Measurements from ENCODE around the gene EVI5L.

- TF ChIP-seq, protein P1, sequence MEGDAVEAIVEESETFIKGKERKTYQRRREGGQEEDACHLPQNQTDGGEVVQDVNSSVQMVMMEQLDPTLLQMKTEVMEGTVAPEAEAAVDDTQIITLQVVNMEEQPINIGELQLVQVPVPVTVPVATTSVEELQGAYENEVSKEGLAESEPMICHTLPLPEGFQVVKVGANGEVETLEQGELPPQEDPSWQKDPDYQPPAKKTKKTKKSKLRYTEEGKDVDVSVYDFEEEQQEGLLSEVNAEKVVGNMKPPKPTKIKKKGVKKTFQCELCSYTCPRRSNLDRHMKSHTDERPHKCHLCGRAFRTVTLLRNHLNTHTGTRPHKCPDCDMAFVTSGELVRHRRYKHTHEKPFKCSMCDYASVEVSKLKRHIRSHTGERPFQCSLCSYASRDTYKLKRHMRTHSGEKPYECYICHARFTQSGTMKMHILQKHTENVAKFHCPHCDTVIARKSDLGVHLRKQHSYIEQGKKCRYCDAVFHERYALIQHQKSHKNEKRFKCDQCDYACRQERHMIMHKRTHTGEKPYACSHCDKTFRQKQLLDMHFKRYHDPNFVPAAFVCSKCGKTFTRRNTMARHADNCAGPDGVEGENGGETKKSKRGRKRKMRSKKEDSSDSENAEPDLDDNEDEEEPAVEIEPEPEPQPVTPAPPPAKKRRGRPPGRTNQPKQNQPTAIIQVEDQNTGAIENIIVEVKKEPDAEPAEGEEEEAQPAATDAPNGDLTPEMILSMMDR (conservative IDR thresholded peaks at IDR 0.05; ENCODE audit: low read depth, low read length) = no peak
- TF ChIP-seq POLR2A (IDR thresholded peaks at IDR 0.05; ENCODE audit: low read depth, low read length) (no peak), MXI1 (IDR thresholded peaks at IDR 0.05; ENCODE audit: borderline replicate concordance, low read depth, low read length) (no peak), SMC3 (IDR thresholded peaks at IDR 0.05; ENCODE audit: low read depth, low read length) (no peak), BHLHE40 (IDR thresholded peaks at IDR 0.05; ENCODE audit: low read depth, low read length) (no peak), RAD21 (IDR thresholded peaks at IDR 0.05; ENCODE audit: low read length) (no peak), RCOR1 (IDR thresholded peaks at IDR 0.05; ENCODE audit: insufficient replicate concordance, low read length) (no peak), RFX5 (IDR thresholded peaks at IDR 0.05; ENCODE audit: low read depth, low read length) (no peak), CHD1 (IDR thresholded peaks at IDR 0.05; ENCODE audit: low read depth, low read length) (no peak), MAFK (IDR thresholded peaks at IDR 0.05; ENCODE audit: low read depth, low read length) (no peak), MAZ (IDR thresholded peaks at IDR 0.05; ENCODE audit: borderline replicate concordance, low read depth, low read length) (no peak), CEBPB (IDR thresholded peaks at IDR 0.05; ENCODE audit: low read depth, low read length) (no peak), ELK1 (IDR thresholded peaks at IDR 0.05; ENCODE audit: borderline replicate concordance, low read depth, low read length) (no peak)
- TF ChIP-seq, protein P2, sequence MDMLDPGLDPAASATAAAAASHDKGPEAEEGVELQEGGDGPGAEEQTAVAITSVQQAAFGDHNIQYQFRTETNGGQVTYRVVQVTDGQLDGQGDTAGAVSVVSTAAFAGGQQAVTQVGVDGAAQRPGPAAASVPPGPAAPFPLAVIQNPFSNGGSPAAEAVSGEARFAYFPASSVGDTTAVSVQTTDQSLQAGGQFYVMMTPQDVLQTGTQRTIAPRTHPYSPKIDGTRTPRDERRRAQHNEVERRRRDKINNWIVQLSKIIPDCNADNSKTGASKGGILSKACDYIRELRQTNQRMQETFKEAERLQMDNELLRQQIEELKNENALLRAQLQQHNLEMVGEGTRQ (IDR thresholded peaks at IDR 0.05; ENCODE audit: low read depth, low read length) = no peak
Measured at GRCh38 chr19:7830823-7831222, 805 bp downstream of the EVI5L start.
